ENCODE measurements around the gene NFYB. TPM values are rescaled to one million over a fixed set of nuclear protein-coding genes. Genes with fewer than 3 reads are reported as not detected.
A peak's percentile ranks its signal among the peaks of the same experiment; 100 is the strongest.

Gene NFYB
- total and polyA plus RNA-seq, 11 donors = 20.3 to 58.7 (median 23.8) TPM

GRCh38 chr12:104150416-104150815, 12.4 kb upstream of the NFYB start:
- ATAC-seq = no peak
- Histone ChIP-seq H3K4me3 (no peak overlapping the region), H3K27me3 (no peaks in the 10 kb centered on the region), H3K27ac (no peak overlapping the region), H3K4me1 (no peaks in the 10 kb centered on the region), H3K36me3 (no peaks in the 10 kb centered on the region), H3K9me3 (no peaks in the 10 kb centered on the region)
- DNase-seq = no peak
- no peak for TF ChIP-seq POLR2A (IDR thresholded peaks at IDR 0.05)
- TF ChIP-seq CTCF (IDR thresholded peaks at IDR 0.05) = no peak
- 84 to 92% (median 86%) methylated on average over 8 of the region's 8 CpGs for WGBS, 4 donors
- intact Hi-C loops (cut with DNase I) = no loop called here

DNA sequence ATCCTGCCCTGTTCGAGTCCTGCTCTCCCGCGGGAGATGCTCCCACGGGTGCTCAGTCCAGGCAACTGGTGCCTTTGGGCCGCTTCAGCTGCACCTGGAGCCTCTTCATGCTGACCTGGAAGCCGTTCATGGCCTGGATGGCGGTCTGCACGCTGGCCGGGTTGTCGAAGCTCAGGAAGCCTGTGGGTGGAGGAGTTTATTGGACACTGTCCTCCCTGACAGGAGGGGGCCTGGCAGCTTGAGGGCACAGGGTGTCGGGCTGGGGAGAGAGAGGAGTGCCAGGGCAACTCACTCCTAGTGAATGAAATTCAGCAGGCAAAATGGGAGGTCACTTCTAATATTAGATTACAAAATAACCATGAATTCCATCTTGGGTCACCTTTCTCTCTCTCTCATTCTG, 9.3 kb upstream of the NFYB start:
- Histone ChIP-seq H3K9me3 (no peaks in the 10 kb centered on the region), H3K36me3 (no peaks in the 10 kb centered on the region), H3K27ac (no peak overlapping the region), H3K4me1 (no peaks in the 10 kb centered on the region), H3K4me3 (no peak overlapping the region), H3K27me3 (no peaks in the 10 kb centered on the region)
- intact Hi-C loops (cut with DNase I) = loop anchor here in 1 of 10 donors (10.0 kb wide), 1 partner anchor 433 kb away; no protein-coding TSS in a partner anchor
- ATAC-seq (peak in 2 of 4 donors; percentile 26 to 54), DNase-seq (no peak)
- WGBS, 4 donors = 77 to 89% (median 81%) methylated on average over 6 to 11 of the region's 11 CpGs
- TF ChIP-seq POLR2A (IDR thresholded peaks at IDR 0.05) = no peak
- TF ChIP-seq CTCF (IDR thresholded peaks at IDR 0.05) = no peak

- peaks cover 0 to 3% (median 0%) of the 10 kb centered on the region in 12 donors for H3K4me1 ChIP-seq
- WGBS, 4 donors = 83 to 90% (median 88%) methylated on average over 1 of the region's 1 CpG
- no peak for ATAC-seq
These were observed 5.9 kb upstream of the NFYB start for GRCh38 chr12:104143918-104144317.

GRCh38 chr12:104143002-104143401, 5.0 kb upstream of the NFYB start:
- H3K27ac ChIP-seq = no peak overlapping the region
- peaks cover 0 to 10% (median 5%) of the 10 kb centered on the region in 12 donors for H3K4me1 ChIP-seq
- ATAC-seq (no peak), DNase-seq (no peak)
- H3K27me3 ChIP-seq = no peaks in the 10 kb centered on the region
- intact Hi-C loops (cut with DNase I) = loop anchor here in 2 of 10 donors (5.0 to 10.0 kb wide), 2 partner anchors 139 to 428 kb away; no protein-coding TSS in a partner anchor
- H3K36me3 ChIP-seq = no peaks in the 10 kb centered on the region
- no peak for TF ChIP-seq CTCF (IDR thresholded peaks at IDR 0.05)
- no peak for TF ChIP-seq POLR2A (IDR thresholded peaks at IDR 0.05)
- no peaks in the 10 kb centered on the region for H3K9me3 ChIP-seq
- H3K4me3 ChIP-seq = no peak overlapping the region

More at GRCh38 chr12:104143918-104144317, 5.9 kb upstream of the NFYB start:
- Histone ChIP-seq H3K27ac (no peak overlapping the region), H3K4me3 (no peak overlapping the region), H3K36me3 (no peaks in the 10 kb centered on the region), H3K9me3 (no peaks in the 10 kb centered on the region), H3K27me3 (no peaks in the 10 kb centered on the region)
- DNase-seq = no peak
- TF ChIP-seq CTCF (IDR thresholded peaks at IDR 0.05) (no peak), POLR2A (IDR thresholded peaks at IDR 0.05) (no peak)
- intact Hi-C loops (cut with DNase I) = loop anchor here in 2 of 10 donors (5.0 to 10.0 kb wide), 2 partner anchors 138 to 429 kb away; no protein-coding TSS in a partner anchor
